K562 (cell line): Measurements from ENCODE around the gene MYMK. TPM values are rescaled to one million over a fixed set of nuclear protein-coding genes. Genes with fewer than 3 reads are reported as not detected.

ENCODE experiments used
- ATAC-seq: fragments of 200-7000 bp; cut with Tn5 transposase; 3 replicates; pipeline ENCODE4 v1.9.1; 2020; ENCODE audit warnings: moderate library complexity
- BruUV-seq: library from RNA; stranded (reverse); fragments of 400-500 nt; replicated peaks from 2 replicates; lab custom pipeline; 2021; lab: Mats Ljungman, UMichigan
- CTCF ChIA-PET: fragments of 300-600 bp; formaldehyde crosslinking; extraction: SDS; loops from one replicate; lab custom pipeline; 2021; ENCODE audit warnings: low intra/inter-chr PET ratio; lab: Yijun Ruan, JAX
- POLR2A ChIA-PET: fragments of 300-600, 350-650 bp; sonication (Branson Sonifier 250); formaldehyde crosslinking; extraction: SDS; loops from one replicate; lab custom pipeline; 2021; ENCODE audit warnings: antibody characterized with exemption, inconsistent platforms; lab: Yijun Ruan, JAX
- DNase-seq, 4 experiments: peaks; one replicate each; pipeline versions ENCODE4 v3.0.0 to v3.0.0-alpha.2; 2011 to 2018; ENCODE audit warnings: low spot score in 3 of 4, mixed read lengths in 3 of 4; ENCODE audit errors: extremely low read depth in 1 of 4
- FAIRE-seq: peaks from 2 replicates; lab custom pipeline; 2011; peaks lifted over from hg19 to GRCh38; lab: Jason Lieb, UNC
- H2AFZ ChIP-seq: 2 replicates; pipeline ENCODE4 v1.6.0; 2011; ENCODE audit warnings: low read depth, low read length, control low read depth, inconsistent platforms
- H3K27ac ChIP-seq: fragments of 200-600 bp; 3 replicates; pipeline ENCODE4 v1.8.0; 2011; ENCODE audit warnings: low read depth, mild to moderate bottlenecking, control low read depth, inconsistent platforms, low read length, moderate library complexity, mixed read lengths; ENCODE audit errors: extremely low read depth
- H3K27me3 ChIP-seq, 2 experiments: fragments of 300-600 bp in 1 of 2; 2 replicates in 1 of 2; 3 replicates in 1 of 2; pipeline versions ENCODE4 v1.6.0 to v1.8.0; 2011; ENCODE audit warnings: inconsistent platforms in 2 of 2, low read length in 2 of 2, mild to moderate bottlenecking in 1 of 2, mixed read lengths in 1 of 2, moderate library complexity in 1 of 2; ENCODE audit not compliant: control insufficient read depth in 2 of 2, insufficient read depth in 2 of 2
- H3K36me3 ChIP-seq: fragments of 300-600 bp; 3 replicates; pipeline ENCODE4 v1.8.0; 2011; ENCODE audit warnings: mild to moderate bottlenecking, low read length, inconsistent platforms; ENCODE audit not compliant: control insufficient read depth, insufficient read depth
- H3K4me1 ChIP-seq, 2 experiments: fragments of 200-600 bp in 1 of 2; replicated peaks in 1 of 2; 2 replicates in 1 of 2; 3 replicates in 1 of 2; pipeline versions ENCODE4 v1.5.1 to v1.8.0; 2011; ENCODE audit warnings: inconsistent platforms in 2 of 2, low read length in 2 of 2, mild to moderate bottlenecking in 1 of 2, mixed read lengths in 1 of 2, moderate library complexity in 1 of 2; ENCODE audit not compliant: control insufficient read depth in 2 of 2, insufficient read depth in 2 of 2
- H3K4me2 ChIP-seq: 2 replicates; pipeline ENCODE4 v1.6.1; 2011; ENCODE audit warnings: low read length, control low read depth, inconsistent platforms, mixed read lengths; ENCODE audit not compliant: insufficient read depth
- H3K4me3 ChIP-seq: fragments of 200-600 bp; sonication (generic), shearing (Covaris generic); 2 replicates; pipeline ENCODE4 v1.5.1; 2016; ENCODE audit warnings: control low read depth, inconsistent platforms
- H3K79me2 ChIP-seq: fragments of 200-600 bp; 3 replicates; pipeline ENCODE4 v1.8.0; 2011; ENCODE audit warnings: low read length, inconsistent platforms; ENCODE audit not compliant: control insufficient read depth, insufficient read depth
- H3K9ac ChIP-seq, 2 experiments: 2 replicates each; pipeline versions ENCODE4 v1.6.0 to v1.6.1; 2011; ENCODE audit warnings: low read depth in 2 of 2, low read length in 2 of 2, control low read depth in 1 of 2, inconsistent platforms in 1 of 2, mild to moderate bottlenecking in 1 of 2, mixed read lengths in 1 of 2; ENCODE audit not compliant: insufficient read depth in 1 of 2
- H3K9me1 ChIP-seq: one replicate; pipeline ENCODE4 v1.6.0; 2011; ENCODE audit warnings: inconsistent platforms, mild to moderate bottlenecking, low read length, moderate library complexity; ENCODE audit not compliant: control insufficient read depth, insufficient read depth
- H3K9me3 ChIP-seq: replicated peaks from 2 replicates; pipeline ENCODE4 v1.5.1; 2011; ENCODE audit warnings: low read depth, low read length, inconsistent platforms; ENCODE audit not compliant: control insufficient read depth, insufficient read depth
- H4K20me1 ChIP-seq: replicated peaks from 2 replicates; pipeline ENCODE4 v1.6.1; 2011; ENCODE audit warnings: low read length, inconsistent platforms, mixed read lengths; ENCODE audit not compliant: control insufficient read depth, insufficient read depth
- DLX4 ChIP-seq: fragments of 250-450 bp; sonication (Bioruptor Pico); IDR thresholded peaks from 2 replicates; pipeline ENCODE4 v1.6.1; 2021; ENCODE audit warnings: mild to moderate bottlenecking
- SRF ChIP-seq, 2 experiments: fragments of 250-450, 450-650 bp in 1 of 2; sonication (Bioruptor Pico) in 1 of 2; sonication (generic) in 1 of 2; formaldehyde crosslinking; IDR thresholded peaks; 2 replicates each; pipeline versions ENCODE4 v1.5.0 to v1.5.1; 2020 to 2022; ENCODE audit warnings: mild to moderate bottlenecking in 1 of 2, missing genetic modification reagents in 1 of 2
- WGBS: fragments of 100-300 bp; shearing (Covaris generic); methylation state at CpG from one replicate; pipeline ENCODE4 v1.1.6; 2016; ENCODE audit warnings: low coverage, mixed read lengths; ENCODE audit not compliant: insufficient coverage; ENCODE audit errors: missing lambda C conversion rate; 5-methylcytosine and 5-hydroxymethylcytosine counted together
- in situ Hi-C: fragments of 300-500 bp; cut with MboI; formaldehyde crosslinking; loops from 4 replicates; pipeline ENCODE4 v1.15.0; 2018; ENCODE audit warnings: inconsistent platforms, mixed read lengths
- intact Hi-C: fragments of 100-400 bp; cut with micrococcal nuclease; formaldehyde crosslinking; loops from 2 replicates; pipeline ENCODE4 v1.14.2; 2022
- polyA plus RNA-seq, 8 experiments: library from polyadenylated mRNA; depleted of rRNA in 4 of 8; stranded (reverse) in 5 of 8; unstranded in 3 of 8; fragments of >200 nt; fragmentation: Nextera tagmentation in 2 of 8; fragmentation: Illumina TruSeq in 1 of 8; extraction: Ambion mirVana in 2 of 8; extraction: Trizol in 1 of 8; gene quantifications; 2 replicates each; pipeline versions ENCODE4 v1.2.1 to v1.2.3, GENCODE V29; 2011 to 2014; ENCODE audit warnings: inconsistent platforms in 1 of 8, missing spikeins in 1 of 8
- total RNA-seq, 7 experiments: library from RNA; depleted of rRNA in 6 of 7; stranded (reverse); fragments of >200 nt in 6 of 7; fragmentation: Illumina TruSeq in 2 of 7; extraction: Trizol in 2 of 7; gene quantifications; 2 replicates each; pipeline versions ENCODE4 v1.2.1 to v1.2.3, GENCODE V29; 2011 to 2021; ENCODE audit warnings: low replicate concordance in 1 of 7
- TF ChIP-seq, protein P1 (sequence below): fragments of 250-450 bp; sonication (Bioruptor Pico); IDR thresholded peaks from 2 replicates; pipeline ENCODE4 v1.4.0; 2020; ENCODE audit warnings: borderline replicate concordance

Gene MYMK
- total and polyA plus RNA-seq, 9 of the 15 experiments (the other 6 are each of a cell fraction or from before 2014, with no cell fraction given) = not detected

- ChIA-PET CTCF (no interaction called here), POLR2A (interaction anchor here (0.6 kb wide), 1 partner anchor 472 kb away, joined by 3 read pairs; no protein-coding TSS in a partner anchor)
- H3K9ac ChIP-seq = no peak overlapping the region
- H3K4me3 ChIP-seq = no peak overlapping the region
- H3K27me3 ChIP-seq = peaks cover 73 to 91% of the 10 kb centered on the region in 2 experiments; a peak in 4 of 5 replicates
- ATAC-seq (no peak), FAIRE-seq (no peak), DNase-seq (no peak)
- no peak overlapping the region for H3K4me2 ChIP-seq
- H3K27ac ChIP-seq = no peak overlapping the region
- TF ChIP-seq DLX4 (CRISPR knock-in tag) (no peak), SRF (CRISPR knock-in tag; IDR thresholded peaks at IDR 0.05) (no peak)
- TF ChIP-seq, protein P1, sequence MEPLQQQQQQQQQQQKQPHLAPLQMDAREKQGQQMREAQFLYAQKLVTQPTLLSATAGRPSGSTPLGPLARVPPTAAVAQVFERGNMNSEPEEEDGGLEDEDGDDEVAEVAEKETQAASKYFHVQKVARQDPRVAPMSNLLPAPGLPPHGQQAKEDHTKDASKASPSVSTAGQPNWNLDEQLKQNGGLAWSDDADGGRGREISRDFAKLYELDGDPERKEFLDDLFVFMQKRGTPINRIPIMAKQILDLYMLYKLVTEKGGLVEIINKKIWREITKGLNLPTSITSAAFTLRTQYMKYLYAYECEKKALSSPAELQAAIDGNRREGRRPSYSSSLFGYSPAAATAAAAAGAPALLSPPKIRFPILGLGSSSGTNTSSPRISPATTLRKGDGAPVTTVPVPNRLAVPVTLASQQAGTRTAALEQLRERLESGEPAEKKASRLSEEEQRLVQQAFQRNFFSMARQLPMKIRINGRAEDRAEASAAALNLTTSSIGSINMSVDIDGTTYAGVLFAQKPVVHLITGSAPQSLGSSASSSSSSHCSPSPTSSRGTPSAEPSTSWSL (CRISPR knock-in tag) = no peak
- no peaks in the 10 kb centered on the region for H3K9me1 ChIP-seq
- no peaks in the 10 kb centered on the region for H3K36me3 ChIP-seq
- no peak overlapping the region for H2AFZ ChIP-seq
- peaks cover 23% of the 10 kb centered on the region for H4K20me1 ChIP-seq
- H3K9me3 ChIP-seq = no peaks in the 10 kb centered on the region
- H3K4me1 ChIP-seq = peaks cover 0 to 16% of the 10 kb centered on the region in 2 experiments; a peak in 1 of 5 replicates
- no TSS peak for BruUV-seq
- 0% methylated on average over 10 of the region's 18 CpGs for WGBS
- in situ Hi-C loops = no loop called here
- H3K79me2 ChIP-seq = no peaks in the 10 kb centered on the region
- intact Hi-C loops = no loop called here
These were observed 2.7 kb upstream of the MYMK start for GRCh38 chr9:133527444-133527920.
